ENCODE data around the gene KIF26B. TPM values are rescaled to one million over a fixed set of nuclear protein-coding genes. Genes with fewer than 3 reads are reported as not detected.

Gene KIF26B
- total and polyA plus RNA-seq, 8 donors: 0.27 to 4.5 (median 0.63) TPM

GRCh38 chr1:245142171-245142798, 12.5 kb upstream of the KIF26B start:
- Histone ChIP-seq H3K27ac (no peak overlapping the region), H3K4me1 (no peaks in the 10 kb centered on the region), H3K27me3 (no peaks in the 10 kb centered on the region), H3K4me3 (no peak overlapping the region), H3K36me3 (no peaks in the 10 kb centered on the region), H3K9me3 (no peaks in the 10 kb centered on the region)
- intact Hi-C loops (cut with DNase I): no loop called here
- no peak for TF ChIP-seq CTCF (IDR thresholded peaks at IDR 0.05)
- FAIRE-seq (no peak), ATAC-seq (no peak), DNase-seq (no peak)
- 83 to 93% methylated on average over 18 of the region's 18 CpGs for WGBS, 2 donors

GRCh38 chr1:245142976-245143375, 11.8 kb upstream of the KIF26B start:
- DNase-seq (no peak), ATAC-seq (no peak), FAIRE-seq (no peak)
- H3K4me1 ChIP-seq: no peaks in the 10 kb centered on the region
- no peaks in the 10 kb centered on the region for H3K9me3 ChIP-seq
- TF ChIP-seq CTCF (IDR thresholded peaks at IDR 0.05): no peak
- H3K4me3 ChIP-seq: no peak overlapping the region
- intact Hi-C loops (cut with DNase I): no loop called here
- no peaks in the 10 kb centered on the region for H3K36me3 ChIP-seq
- no peak overlapping the region for H3K27ac ChIP-seq
- H3K27me3 ChIP-seq: no peaks in the 10 kb centered on the region
- 64 to 83% methylated on average over 14 of the region's 14 CpGs for WGBS, 2 donors

GRCh38 chr1:245143849-245144248, 10.9 kb upstream of the KIF26B start:
- H3K27me3 ChIP-seq: no peaks in the 10 kb centered on the region
- FAIRE-seq (no peak), ATAC-seq (no peak), DNase-seq (no peak)
- H3K9me3 ChIP-seq: no peaks in the 10 kb centered on the region
- no peak overlapping the region for H3K4me3 ChIP-seq
- intact Hi-C loops (cut with DNase I): no loop called here
- H3K4me1 ChIP-seq: no peaks in the 10 kb centered on the region
- H3K36me3 ChIP-seq: no peaks in the 10 kb centered on the region
- whole genome bisulfite sequencing, 2 donors: 76 to 78% methylated on average over 8 of the region's 8 CpGs
- no peak for TF ChIP-seq CTCF (IDR thresholded peaks at IDR 0.05)
- no peak overlapping the region for H3K27ac ChIP-seq

GRCh38 chr1:245148069-245148468, 6.7 kb upstream of the KIF26B start:
- intact Hi-C loops (cut with DNase I): no loop called here
- no peak overlapping the region for H3K4me3 ChIP-seq
- no peak for ATAC-seq
- DNase-seq: no peak
- no peaks in the 10 kb centered on the region for H3K4me1 ChIP-seq
- H3K27ac ChIP-seq: no peak overlapping the region
- no peaks in the 10 kb centered on the region for H3K27me3 ChIP-seq
- no peaks in the 10 kb centered on the region for H3K36me3 ChIP-seq
- no peak for FAIRE-seq
- TF ChIP-seq CTCF (IDR thresholded peaks at IDR 0.05): no peak
- WGBS, 2 donors: 66 to 76% methylated on average over 3 of the region's 3 CpGs
- peaks cover 0 to 5% (median 0%) of the 10 kb centered on the region in 4 donors for H3K9me3 ChIP-seq

GRCh38 chr1:245148861-245149260, 5.9 kb upstream of the KIF26B start:
- intact Hi-C loops (cut with DNase I): no loop called here

More at GRCh38 chr1:245148861-245149260, 5.9 kb upstream of the KIF26B start:
- Histone ChIP-seq H3K27me3 (no peaks in the 10 kb centered on the region), H3K9me3 (peaks cover 0 to 5% (median 0%) of the 10 kb centered on the region in 4 donors), H3K27ac (no peak overlapping the region), H3K4me1 (peaks cover under 1 to 6% (median 3%) of the 10 kb centered on the region in 3 donors), H3K36me3 (no peaks in the 10 kb centered on the region), H3K4me3 (no peak overlapping the region)
- TF ChIP-seq CTCF (IDR thresholded peaks at IDR 0.05): no peak
- WGBS, 2 donors: 66 to 79% methylated on average over 9 of the region's 9 CpGs
- FAIRE-seq (no peak), DNase-seq (no peak), ATAC-seq (no peak)

Measured in pancreas (tissue), 10 donors.